HCT116 (cell line): ENCODE data around the gene ECE2. TPM values are rescaled to one million over a fixed set of nuclear protein-coding genes. Genes with fewer than 3 reads are reported as not detected.

Experiments used
- ATAC-seq: fragments of 200-7000 bp; cut with Tn5 transposase; 2 replicates; pipeline ENCODE4 v1.9.1; 2020; ENCODE audit warnings: mild to moderate bottlenecking, moderate library complexity
- BruUV-seq: library from RNA; stranded (reverse); fragments of 400-500 nt; replicated peaks from 2 replicates; lab custom pipeline; 2021; lab: Mats Ljungman, UMichigan
- CTCF ChIA-PET: fragments of 300-600 bp; sonication (Branson Sonifier 250); formaldehyde crosslinking; loops from one replicate; lab custom pipeline; 2021; ENCODE audit warnings: antibody characterized with exemption; lab: Charles Lee
- POLR2A ChIA-PET: fragments of 300-600, 350-600 bp; sonication (Branson Sonifier 250); formaldehyde crosslinking; loops from one replicate; lab custom pipeline; 2021; ENCODE audit warnings: antibody characterized with exemption; lab: Charles Lee
- RAD21 ChIA-PET, 2 experiments: fragments of 300-600 bp; sonication (Branson Sonifier 250); formaldehyde crosslinking; loops; one replicate each; lab custom pipeline; 2023; ENCODE audit warnings: low total read pairs in 2 of 2; ENCODE audit not compliant: uncharacterized antibody in 2 of 2, unreplicated experiment in 2 of 2, low non-redundant PET in 1 of 2; lab: Charles Lee
- DNase-seq: peaks from one replicate; pipeline ENCODE4 v3.0.0-alpha.2; 2010; ENCODE audit warnings: low read depth, low spot score
- H2AFZ ChIP-seq: fragments of 200-600 bp; shearing (Covaris generic), sonication (generic); 2 replicates; pipeline ENCODE4 v1.6.1; 2017; ENCODE audit warnings: low read depth, mixed run types, mixed read lengths, antibody characterized with exemption, low read length; ENCODE audit not compliant: poor library complexity, severe bottlenecking
- H3K27ac ChIP-seq: 2 replicates; pipeline ENCODE4 v1.5.1; 2012; ENCODE audit warnings: low read depth, low read length
- H3K27me3 ChIP-seq: fragments of 200-600 bp; sonication (generic); 2 replicates; pipeline ENCODE4 v1.6.1; 2016; ENCODE audit warnings: mixed run types, low read length, mixed read lengths; ENCODE audit not compliant: insufficient read depth
- H3K36me3 ChIP-seq, 2 experiments: fragments of 200-500 bp in 1 of 2; fragments of 200-600 bp in 1 of 2; sonication (Bioruptor generic) in 1 of 2; sonication (generic) in 1 of 2; 2 replicates each; pipeline versions ENCODE4 v1.5.1 to v1.6.1; 2014 to 2016; ENCODE audit warnings: low read length in 2 of 2, inconsistent platforms in 1 of 2, mixed read lengths in 1 of 2, mixed run types in 1 of 2; ENCODE audit not compliant: insufficient read depth in 2 of 2, control insufficient read depth in 1 of 2
- H3K4me1 ChIP-seq, 2 experiments: fragments of 200-600 bp in 1 of 2; sonication (generic) in 1 of 2; 2 replicates each; pipeline versions ENCODE4 v1.5.1 to v1.6.1; 2012 to 2017; ENCODE audit warnings: low read length in 2 of 2, inconsistent platforms in 1 of 2, mild to moderate bottlenecking in 1 of 2, mixed read lengths in 1 of 2, mixed run types in 1 of 2, moderate library complexity in 1 of 2; ENCODE audit not compliant: insufficient read depth in 2 of 2, control insufficient read depth in 1 of 2
- H3K4me2 ChIP-seq: fragments of 200-600 bp; sonication (generic); 2 replicates; pipeline ENCODE4 v1.6.1; 2017; ENCODE audit warnings: mixed run types, low read length, mixed read lengths
- H3K4me3 ChIP-seq, 2 experiments: fragments of 200-600 bp in 1 of 2; sonication (generic) in 1 of 2; replicated peaks in 1 of 2; 2 replicates each; pipeline ENCODE4 v1.5.1; 2011 to 2016; ENCODE audit warnings: low read length in 2 of 2, control low read depth in 1 of 2, low read depth in 1 of 2, mild to moderate bottlenecking in 1 of 2, mixed read lengths in 1 of 2, mixed run types in 1 of 2
- H3K79me2 ChIP-seq: fragments of 200-600 bp; sonication (generic); 2 replicates; pipeline ENCODE4 v1.6.1; 2017; ENCODE audit warnings: mild to moderate bottlenecking, mixed run types, low read length, moderate library complexity, mixed read lengths; ENCODE audit not compliant: insufficient read depth
- H3K9ac ChIP-seq: fragments of 200-600 bp; sonication (generic); 2 replicates; pipeline ENCODE4 v1.6.1; 2016; ENCODE audit warnings: low read length, mixed read lengths
- H3K9me2 ChIP-seq: fragments of 200-600 bp; sonication (generic), shearing (Covaris generic); 2 replicates; pipeline ENCODE4 v1.6.1; 2017; ENCODE audit warnings: mixed run types, mild to moderate bottlenecking, moderate library complexity; ENCODE audit not compliant: insufficient read depth
- H3K9me3 ChIP-seq, 2 experiments: fragments of 200-500 bp in 1 of 2; fragments of 200-600 bp in 1 of 2; sonication (Bioruptor generic) in 1 of 2; sonication (generic) in 1 of 2; 2 replicates each; pipeline ENCODE4 v1.6.1; 2014 to 2017; ENCODE audit warnings: low read length in 2 of 2, mixed read lengths in 2 of 2, inconsistent platforms in 1 of 2, low read depth in 1 of 2, mild to moderate bottlenecking in 1 of 2, mixed run types in 1 of 2, moderate library complexity in 1 of 2; ENCODE audit not compliant: control insufficient read depth in 1 of 2, insufficient read depth in 1 of 2
- H4K20me1 ChIP-seq: fragments of 200-600 bp; sonication (generic), shearing (Covaris generic); 2 replicates; pipeline ENCODE4 v1.6.1; 2017; ENCODE audit warnings: mixed run types, mild to moderate bottlenecking, moderate library complexity; ENCODE audit not compliant: insufficient read depth
- CBX3 ChIP-seq: IDR thresholded peaks from 2 replicates; pipeline ENCODE4 v1.6.1; 2012; ENCODE audit warnings: low read depth
- EGR1 ChIP-seq: IDR thresholded peaks from 2 replicates; pipeline ENCODE4 v1.6.1; 2012; ENCODE audit warnings: low read depth
- ELF1 ChIP-seq: IDR thresholded peaks from 2 replicates; pipeline ENCODE4 v1.6.1; 2012; ENCODE audit warnings: low read depth, borderline replicate concordance
- EZH2 ChIP-seq: fragments of 200-600 bp; sonication (generic); IDR thresholded peaks from 2 replicates; pipeline ENCODE4 v1.6.1; 2017; ENCODE audit warnings: antibody characterized with exemption, mixed run types
- FOSL1 ChIP-seq: IDR thresholded peaks from 2 replicates; pipeline ENCODE4 v1.6.1; 2012; ENCODE audit warnings: low read depth
- JUND ChIP-seq: IDR thresholded peaks from 2 replicates; pipeline ENCODE4 v1.6.1; 2012
- POLR2A ChIP-seq: IDR thresholded peaks from 2 replicates; pipeline ENCODE4 v1.7.0; 2011; ENCODE audit warnings: borderline replicate concordance; ENCODE audit not compliant: insufficient read depth, insufficient read length; ENCODE audit errors: extremely low read depth
- POLR2AphosphoS5 ChIP-seq: IDR thresholded peaks from 2 replicates; pipeline ENCODE4 v1.6.1; 2011; ENCODE audit warnings: mild to moderate bottlenecking, low read depth, low read length, moderate library complexity
- RAD21 ChIP-seq: IDR thresholded peaks from 2 replicates; pipeline ENCODE4 v1.6.1; 2012; ENCODE audit warnings: low read depth, mild to moderate bottlenecking
- SIN3A ChIP-seq: IDR thresholded peaks from 2 replicates; pipeline ENCODE4 v1.6.1; 2012; ENCODE audit warnings: low read depth
- SRF ChIP-seq: IDR thresholded peaks from 2 replicates; pipeline ENCODE4 v1.6.1; 2012; ENCODE audit warnings: low read depth
- YY1 ChIP-seq: IDR thresholded peaks from 2 replicates; pipeline ENCODE4 v1.6.1; 2011; ENCODE audit warnings: low read length, low read depth, moderate library complexity, mild to moderate bottlenecking; ENCODE audit not compliant: insufficient replicate concordance; ENCODE audit errors: extremely low read depth
- ZFX ChIP-seq: fragments of 450-650 bp; IDR thresholded peaks from 2 replicates; pipeline ENCODE4 v1.6.1; 2017
- intact Hi-C: fragments of 100-400 bp; cut with micrococcal nuclease; formaldehyde crosslinking; loops from 2 replicates; pipeline ENCODE4 v1.10.0; 2022
- total RNA-seq: library from RNA; stranded (reverse); gene quantifications from one replicate; pipeline ENCODE4 v1.2.1, GENCODE V29; 2021; ENCODE audit not compliant: unreplicated experiment
- TF ChIP-seq, protein P1 (sequence below): IDR thresholded peaks from 2 replicates; pipeline ENCODE4 v1.6.1; 2012; ENCODE audit warnings: low read depth
- TF ChIP-seq, protein P2 (sequence below), 3 experiments: fragments of 200-600 bp in 1 of 3; sonication (generic) in 1 of 3; IDR thresholded peaks in 2 of 3; conservative IDR thresholded peaks in 1 of 3; 2 replicates each; pipeline ENCODE4 v1.5.1; 2012 to 2017; ENCODE audit warnings: low read depth in 2 of 3, low read length in 2 of 3, antibody characterized with exemption in 1 of 3, borderline replicate concordance in 1 of 3, control low read depth in 1 of 3, mild to moderate bottlenecking in 1 of 3, mixed read lengths in 1 of 3, mixed run types in 1 of 3, moderate library complexity in 1 of 3; ENCODE audit not compliant: insufficient read depth in 1 of 3
- TF ChIP-seq, protein P3 (sequence below): IDR thresholded peaks from 2 replicates; pipeline ENCODE4 v1.6.1; 2012

ECE2 gene
- total RNA-seq, 1 experiment from 2014 or later = not detected

DNA sequence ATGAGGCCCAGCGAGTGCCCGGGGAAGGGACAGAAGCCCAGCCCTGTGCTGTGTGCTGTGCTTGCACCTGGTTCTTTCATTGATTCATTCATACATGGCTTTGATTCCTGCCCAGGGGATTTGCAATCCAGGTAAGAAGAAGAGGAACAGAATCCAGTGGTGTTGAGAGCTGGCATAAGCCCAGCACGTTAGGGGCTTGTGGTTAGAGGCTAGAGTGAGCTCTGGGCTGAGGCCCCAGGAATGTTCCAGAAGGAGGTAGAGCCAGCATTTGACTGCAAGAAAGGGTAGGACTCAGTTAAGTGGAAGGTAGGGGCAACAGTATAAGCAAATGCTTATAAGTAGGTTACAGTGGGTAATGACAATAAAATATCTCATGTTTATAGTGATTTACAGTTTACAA, 44.2 kb upstream of the ECE2 start:
- H3K79me2 ChIP-seq = no peaks in the 10 kb centered on the region
- CTCF ChIA-PET = no interaction called here
- H3K36me3 ChIP-seq = no peaks in the 10 kb centered on the region

More for the DNA sequence above, 44.2 kb upstream of the ECE2 start:
- H3K9me2 ChIP-seq = no peaks in the 10 kb centered on the region
- H4K20me1 ChIP-seq = no peaks in the 10 kb centered on the region
- no peak overlapping the region for H3K4me2 ChIP-seq
- no peaks in the 10 kb centered on the region for H3K9me3 ChIP-seq
- H3K27me3 ChIP-seq = no peaks in the 10 kb centered on the region
- H2AFZ ChIP-seq = no peak overlapping the region
- peaks cover 12 to 34% of the 10 kb centered on the region in 2 experiments for H3K4me1 ChIP-seq
- no TSS peak for BruUV-seq
- TF ChIP-seq ZFX (no peak), EZH2 (no peak), FOSL1 (no peak), SRF (no peak), RAD21 (no peak), POLR2AphosphoS5 (no peak), YY1 (no peak), CBX3 (no peak), JUND (no peak), EGR1 (no peak), SIN3A (no peak), ELF1 (no peak), POLR2A (no peak)
- TF ChIP-seq, protein P1, sequence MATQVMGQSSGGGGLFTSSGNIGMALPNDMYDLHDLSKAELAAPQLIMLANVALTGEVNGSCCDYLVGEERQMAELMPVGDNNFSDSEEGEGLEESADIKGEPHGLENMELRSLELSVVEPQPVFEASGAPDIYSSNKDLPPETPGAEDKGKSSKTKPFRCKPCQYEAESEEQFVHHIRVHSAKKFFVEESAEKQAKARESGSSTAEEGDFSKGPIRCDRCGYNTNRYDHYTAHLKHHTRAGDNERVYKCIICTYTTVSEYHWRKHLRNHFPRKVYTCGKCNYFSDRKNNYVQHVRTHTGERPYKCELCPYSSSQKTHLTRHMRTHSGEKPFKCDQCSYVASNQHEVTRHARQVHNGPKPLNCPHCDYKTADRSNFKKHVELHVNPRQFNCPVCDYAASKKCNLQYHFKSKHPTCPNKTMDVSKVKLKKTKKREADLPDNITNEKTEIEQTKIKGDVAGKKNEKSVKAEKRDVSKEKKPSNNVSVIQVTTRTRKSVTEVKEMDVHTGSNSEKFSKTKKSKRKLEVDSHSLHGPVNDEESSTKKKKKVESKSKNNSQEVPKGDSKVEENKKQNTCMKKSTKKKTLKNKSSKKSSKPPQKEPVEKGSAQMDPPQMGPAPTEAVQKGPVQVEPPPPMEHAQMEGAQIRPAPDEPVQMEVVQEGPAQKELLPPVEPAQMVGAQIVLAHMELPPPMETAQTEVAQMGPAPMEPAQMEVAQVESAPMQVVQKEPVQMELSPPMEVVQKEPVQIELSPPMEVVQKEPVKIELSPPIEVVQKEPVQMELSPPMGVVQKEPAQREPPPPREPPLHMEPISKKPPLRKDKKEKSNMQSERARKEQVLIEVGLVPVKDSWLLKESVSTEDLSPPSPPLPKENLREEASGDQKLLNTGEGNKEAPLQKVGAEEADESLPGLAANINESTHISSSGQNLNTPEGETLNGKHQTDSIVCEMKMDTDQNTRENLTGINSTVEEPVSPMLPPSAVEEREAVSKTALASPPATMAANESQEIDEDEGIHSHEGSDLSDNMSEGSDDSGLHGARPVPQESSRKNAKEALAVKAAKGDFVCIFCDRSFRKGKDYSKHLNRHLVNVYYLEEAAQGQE = no peak
- TF ChIP-seq, protein P2, sequence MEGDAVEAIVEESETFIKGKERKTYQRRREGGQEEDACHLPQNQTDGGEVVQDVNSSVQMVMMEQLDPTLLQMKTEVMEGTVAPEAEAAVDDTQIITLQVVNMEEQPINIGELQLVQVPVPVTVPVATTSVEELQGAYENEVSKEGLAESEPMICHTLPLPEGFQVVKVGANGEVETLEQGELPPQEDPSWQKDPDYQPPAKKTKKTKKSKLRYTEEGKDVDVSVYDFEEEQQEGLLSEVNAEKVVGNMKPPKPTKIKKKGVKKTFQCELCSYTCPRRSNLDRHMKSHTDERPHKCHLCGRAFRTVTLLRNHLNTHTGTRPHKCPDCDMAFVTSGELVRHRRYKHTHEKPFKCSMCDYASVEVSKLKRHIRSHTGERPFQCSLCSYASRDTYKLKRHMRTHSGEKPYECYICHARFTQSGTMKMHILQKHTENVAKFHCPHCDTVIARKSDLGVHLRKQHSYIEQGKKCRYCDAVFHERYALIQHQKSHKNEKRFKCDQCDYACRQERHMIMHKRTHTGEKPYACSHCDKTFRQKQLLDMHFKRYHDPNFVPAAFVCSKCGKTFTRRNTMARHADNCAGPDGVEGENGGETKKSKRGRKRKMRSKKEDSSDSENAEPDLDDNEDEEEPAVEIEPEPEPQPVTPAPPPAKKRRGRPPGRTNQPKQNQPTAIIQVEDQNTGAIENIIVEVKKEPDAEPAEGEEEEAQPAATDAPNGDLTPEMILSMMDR (IDR thresholded peaks at IDR 0.05 in 2 of 3, conservative IDR thresholded peaks at IDR 0.05 in 1 of 3; ENCODE audit: borderline replicate concordance in 1 of 3, insufficient read depth in 1 of 3, low read depth in 2 of 3, low read length in 2 of 3) = no peak
- TF ChIP-seq, protein P3, sequence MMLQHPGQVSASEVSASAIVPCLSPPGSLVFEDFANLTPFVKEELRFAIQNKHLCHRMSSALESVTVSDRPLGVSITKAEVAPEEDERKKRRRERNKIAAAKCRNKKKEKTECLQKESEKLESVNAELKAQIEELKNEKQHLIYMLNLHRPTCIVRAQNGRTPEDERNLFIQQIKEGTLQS = no peak
- no peak overlapping the region for H3K4me3 ChIP-seq
- DNase-seq = no peak
- intact Hi-C loops = no loop called here
- ChIA-PET POLR2A (interaction anchor here (1.0 kb wide), 1 partner anchor 73 kb away, joined by 3 read pairs; no protein-coding TSS in a partner anchor), RAD21 (no interaction called here)
- ATAC-seq = no peak
- no peak overlapping the region for H3K9ac ChIP-seq
- no peak overlapping the region for H3K27ac ChIP-seq
